Keratinocyte (primary cell): Measurements from ENCODE around the gene ANKS6. TPM values are rescaled to one million over a fixed set of nuclear protein-coding genes. Genes with fewer than 3 reads are reported as not detected.

Source experiments
- DNase-seq: peaks from one replicate; pipeline ENCODE4 v3.0.0-alpha.2; 2011; ENCODE audit warnings: low read depth, missing footprints, low spot score
- FAIRE-seq: peaks from 2 replicates; lab custom pipeline; 2011; peaks lifted over from hg19 to GRCh38; lab: Jason Lieb, UNC
- H2AFZ ChIP-seq: 2 replicates; pipeline ENCODE4 v1.6.0; 2012; ENCODE audit warnings: low read length, control low read depth, inconsistent platforms; ENCODE audit not compliant: control insufficient read depth
- H3K27ac ChIP-seq: 2 replicates; pipeline ENCODE4 v1.5.1; 2011; ENCODE audit warnings: low read length; ENCODE audit not compliant: control insufficient read depth, insufficient read depth
- H3K27me3 ChIP-seq: 3 replicates; pipeline ENCODE4 v1.6.0; 2011; ENCODE audit warnings: low read length; ENCODE audit not compliant: control insufficient read depth, insufficient read depth; ENCODE audit errors: extremely low read depth
- H3K36me3 ChIP-seq, 2 experiments: 2 replicates in 1 of 2; 3 replicates in 1 of 2; pipeline ENCODE4 v1.5.1; 2011; ENCODE audit warnings: low read length in 2 of 2, mild to moderate bottlenecking in 1 of 2; ENCODE audit not compliant: control insufficient read depth in 2 of 2, insufficient read depth in 2 of 2; ENCODE audit errors: extremely low read depth in 1 of 2
- H3K4me1 ChIP-seq: 3 replicates; pipeline ENCODE4 v1.5.1; 2011; ENCODE audit warnings: low read length; ENCODE audit not compliant: control insufficient read depth, insufficient read depth; ENCODE audit errors: extremely low read depth
- H3K4me2 ChIP-seq: 3 replicates; pipeline ENCODE4 v1.6.0; 2011; ENCODE audit warnings: low read depth, low read length; ENCODE audit not compliant: control insufficient read depth, insufficient read depth; ENCODE audit errors: extremely low read depth
- H3K4me3 ChIP-seq, 3 experiments: fragments of 200-600 bp in 1 of 3; sonication (generic) in 1 of 3; 2 replicates in 2 of 3; 3 replicates in 1 of 3; pipeline ENCODE4 v1.5.1; 2011 to 2016; ENCODE audit warnings: low read length in 3 of 3, mild to moderate bottlenecking in 3 of 3, control low read depth in 2 of 3, inconsistent platforms in 1 of 3, low read depth in 1 of 3, mixed read lengths in 1 of 3, mixed run types in 1 of 3, moderate library complexity in 1 of 3; ENCODE audit not compliant: control insufficient read depth in 2 of 3, insufficient read depth in 2 of 3; ENCODE audit errors: extremely low read depth in 1 of 3
- H3K79me2 ChIP-seq: 2 replicates; pipeline ENCODE4 v1.6.0; 2012; ENCODE audit warnings: low read length; ENCODE audit not compliant: control insufficient read depth, insufficient read depth
- H3K9ac ChIP-seq: 3 replicates; pipeline ENCODE4 v1.6.0; 2011; ENCODE audit warnings: low read length; ENCODE audit not compliant: control insufficient read depth, insufficient read depth; ENCODE audit errors: extremely low read depth
- H3K9me1 ChIP-seq: 3 replicates; pipeline ENCODE4 v1.6.0; 2011; ENCODE audit warnings: low read length; ENCODE audit not compliant: control insufficient read depth, insufficient read depth; ENCODE audit errors: extremely low read depth
- H3K9me3 ChIP-seq: 2 replicates; pipeline ENCODE4 v1.5.1; 2012; ENCODE audit warnings: low read depth, low read length; ENCODE audit not compliant: control insufficient read depth
- H4K20me1 ChIP-seq: 3 replicates; pipeline ENCODE4 v1.6.0; 2011; ENCODE audit warnings: low read length; ENCODE audit not compliant: control insufficient read depth, insufficient read depth; ENCODE audit errors: extremely low read depth
- CTCF ChIP-seq, 3 experiments: IDR thresholded peaks in 1 of 3; conservative IDR thresholded peaks in 1 of 3; optimal IDR thresholded peaks in 1 of 3; 2 replicates in 2 of 3; 3 replicates in 1 of 3; pipeline versions ENCODE3 to v1.5.1; 2011; ENCODE audit warnings: low read length in 3 of 3, mild to moderate bottlenecking in 3 of 3, moderate library complexity in 2 of 3, control low read depth in 1 of 3, inconsistent platforms in 1 of 3; ENCODE audit not compliant: insufficient read depth in 2 of 3; ENCODE audit errors: extremely low read depth in 1 of 3
- EZH2 ChIP-seq: IDR thresholded peaks from one replicate; pipeline ENCODE4 v1.6.1; 2012; ENCODE audit warnings: inconsistent platforms, mild to moderate bottlenecking, low read length, moderate library complexity
- dilution Hi-C: fragments of 300-500 bp; cut with MboI; formaldehyde crosslinking; loops from one replicate; pipeline ENCODE4 v1.7.0; 2020; ENCODE audit warnings: low sequenced_read_pairs; ENCODE audit not compliant: extremely low pct_ligation_motif_present
- polyA plus RNA-seq, 5 experiments: library from polyadenylated mRNA; depleted of rRNA in 3 of 5; stranded (reverse) in 3 of 5; stranded (forward) in 1 of 5; unstranded in 1 of 5; fragments of >200 nt; gene quantifications; 1 replicate in 1 of 5; 2 replicates in 3 of 5; 3 replicates in 1 of 5; pipeline versions ENCODE4 v1.2.1 to v1.2.3, GENCODE V29; 2011 to 2012; ENCODE audit warnings: missing spikeins in 2 of 5, low read depth in 1 of 5, low replicate concordance in 1 of 5

The ANKS6 gene
- polyA plus RNA-seq, 1 donor (not counting 4 experiments of a cell fraction or from before 2014, with no cell fraction given) = 13.5 TPM

GRCh38 chr9:98740226-98740881 lies 56.0 kb downstream of the ANKS6 start:
- Histone ChIP-seq H3K9me3 (no peaks in the 10 kb centered on the region), H3K27me3 (no peaks in the 10 kb centered on the region), H2AFZ (no peak overlapping the region), H3K4me3 (no peak overlapping the region), H3K79me2 (no peaks in the 10 kb centered on the region), H3K4me1 (peaks cover 7% of the 10 kb centered on the region), H4K20me1 (no peaks in the 10 kb centered on the region), H3K36me3 (peaks cover 4% of the 10 kb centered on the region in 2 experiments), H3K9ac (no peak overlapping the region), H3K4me2 (no peak overlapping the region), H3K27ac (no peak overlapping the region), H3K9me1 (no peaks in the 10 kb centered on the region)
- DNase-seq (no peak), FAIRE-seq (no peak)
- dilution Hi-C loops = no loop called here
- no peak for TF ChIP-seq EZH2
- no peak for TF ChIP-seq CTCF (optimal IDR thresholded peaks at IDR 0.05 in 1 of 3, IDR thresholded peaks at IDR 0.05 in 1 of 3, conservative IDR thresholded peaks at IDR 0.05 in 1 of 3; ENCODE audit: extremely low read depth in 1 of 3, insufficient read depth in 2 of 3, low read length in 3 of 3)

GRCh38 chr9:98738741-98739140 lies 57.6 kb downstream of the ANKS6 start:
- Histone ChIP-seq H3K4me3 (no peak overlapping the region), H3K4me1 (peaks cover 7% of the 10 kb centered on the region), H3K36me3 (peaks cover 0 to 8% of the 10 kb centered on the region in 2 experiments), H2AFZ (no peak overlapping the region), H3K79me2 (no peaks in the 10 kb centered on the region), H4K20me1 (no peaks in the 10 kb centered on the region), H3K9ac (no peak overlapping the region), H3K4me2 (no peak overlapping the region), H3K9me3 (no peaks in the 10 kb centered on the region), H3K9me1 (no peaks in the 10 kb centered on the region), H3K27me3 (no peaks in the 10 kb centered on the region), H3K27ac (no peak overlapping the region)
- dilution Hi-C loops = no loop called here
- FAIRE-seq (no peak), DNase-seq (no peak)
- TF ChIP-seq EZH2 (no peak), CTCF (optimal IDR thresholded peaks at IDR 0.05 in 1 of 3, IDR thresholded peaks at IDR 0.05 in 1 of 3, conservative IDR thresholded peaks at IDR 0.05 in 1 of 3; ENCODE audit: extremely low read depth in 1 of 3, insufficient read depth in 2 of 3, low read length in 3 of 3) (no peak)
